Right kidney (tissue), 1 donor: ENCODE results near the gene USP20.

Experiments used
- DNase-seq: peaks from one replicate; pipeline ENCODE4 v3.0.0-alpha.2; 2016

The USP20 gene

GRCh38 chr9:129853614-129854013, 18.4 kb downstream of the USP20 start:
- DNase-seq: no peak

GRCh38 chr9:129854588-129855110, 19.4 kb downstream of the USP20 start:
- DNase-seq: no peak

GRCh38 chr9:129857207-129857606, 21.9 kb downstream of the USP20 start:
- DNase-seq: no peak

- DNase-seq: no peak
Observed at GRCh38 chr9:129858167-129858962, 23.1 kb downstream of the USP20 start.

GRCh38 chr9:129860653-129861446, 25.6 kb downstream of the USP20 start:
- no peak for DNase-seq

- no peak for DNase-seq
Observed at GRCh38 chr9:129861447-129861827, 26.2 kb downstream of the USP20 start.

GRCh38 chr9:129863059-129863690, 27.9 kb downstream of the USP20 start:
- DNase-seq: no peak

- no peak for DNase-seq
Observed at GRCh38 chr9:129864991-129865647, 29.9 kb downstream of the USP20 start.

- DNase-seq: no peak
Observed at GRCh38 chr9:129865668-129866320, 30.5 kb downstream of the USP20 start.

- DNase-seq: no peak
Observed at GRCh38 chr9:129866394-129867135, 31.3 kb downstream of the USP20 start.

- no peak for DNase-seq
Observed at GRCh38 chr9:129867136-129868022, 32.1 kb downstream of the USP20 start.

GRCh38 chr9:129868023-129868871, 33.0 kb downstream of the USP20 start:
- DNase-seq: no peak

GRCh38 chr9:129868872-129869486, 33.7 kb downstream of the USP20 start:
- no peak for DNase-seq

GRCh38 chr9:129869585-129870501, 34.6 kb downstream of the USP20 start:
- no peak for DNase-seq

- DNase-seq: no peak
Observed at GRCh38 chr9:129871046-129871445, 35.8 kb downstream of the USP20 start.

GRCh38 chr9:129873563-129874190, 38.4 kb downstream of the USP20 start:
- DNase-seq: no peak
